ENCODE measurements around the gene SPAG9.

DNA sequence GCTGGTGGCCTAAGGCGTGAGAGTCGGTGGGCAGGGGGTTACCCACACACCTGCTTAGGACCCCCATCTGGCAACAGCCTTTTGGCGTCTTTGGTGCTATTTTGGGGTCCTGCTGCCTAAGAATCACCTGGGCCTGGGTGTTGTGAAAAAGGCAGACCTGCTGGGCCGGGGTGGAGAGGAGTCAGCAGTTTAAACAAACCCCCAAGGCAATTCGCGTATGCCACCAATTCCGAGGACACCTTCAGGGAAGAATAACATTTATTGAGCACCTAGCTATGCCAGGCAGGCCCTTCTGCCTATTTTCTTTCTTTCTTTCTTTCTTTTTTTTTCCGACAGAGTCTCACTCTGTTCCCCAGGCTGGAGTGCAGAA is 200.6 kb downstream of the SPAG9 start:
- TF ChIP-seq POLR2A (IDR thresholded peaks at IDR 0.05), result no peak
- TF ChIP-seq, protein P1, sequence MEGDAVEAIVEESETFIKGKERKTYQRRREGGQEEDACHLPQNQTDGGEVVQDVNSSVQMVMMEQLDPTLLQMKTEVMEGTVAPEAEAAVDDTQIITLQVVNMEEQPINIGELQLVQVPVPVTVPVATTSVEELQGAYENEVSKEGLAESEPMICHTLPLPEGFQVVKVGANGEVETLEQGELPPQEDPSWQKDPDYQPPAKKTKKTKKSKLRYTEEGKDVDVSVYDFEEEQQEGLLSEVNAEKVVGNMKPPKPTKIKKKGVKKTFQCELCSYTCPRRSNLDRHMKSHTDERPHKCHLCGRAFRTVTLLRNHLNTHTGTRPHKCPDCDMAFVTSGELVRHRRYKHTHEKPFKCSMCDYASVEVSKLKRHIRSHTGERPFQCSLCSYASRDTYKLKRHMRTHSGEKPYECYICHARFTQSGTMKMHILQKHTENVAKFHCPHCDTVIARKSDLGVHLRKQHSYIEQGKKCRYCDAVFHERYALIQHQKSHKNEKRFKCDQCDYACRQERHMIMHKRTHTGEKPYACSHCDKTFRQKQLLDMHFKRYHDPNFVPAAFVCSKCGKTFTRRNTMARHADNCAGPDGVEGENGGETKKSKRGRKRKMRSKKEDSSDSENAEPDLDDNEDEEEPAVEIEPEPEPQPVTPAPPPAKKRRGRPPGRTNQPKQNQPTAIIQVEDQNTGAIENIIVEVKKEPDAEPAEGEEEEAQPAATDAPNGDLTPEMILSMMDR (IDR thresholded peaks at IDR 0.05), result no peak
